Stomach (tissue), 9 donors: ENCODE data around the gene C22orf39. TPM values are rescaled to one million over a fixed set of nuclear protein-coding genes. Genes with fewer than 3 reads are reported as not detected.

Experiments
- DNase-seq, 2 donors: peaks; one replicate each; pipeline versions ENCODE4 v3.0.0 to v3.0.0-alpha.2; 2013 to 2019
- H3K27ac ChIP-seq, 5 donors: fragments of 200-600 bp in 4 of 5; sonication (generic) in 4 of 5; one replicate each; pipeline ENCODE4 v1.5.1; 2013 to 2019; ENCODE audit warnings: mild to moderate bottlenecking in 1 of 5, moderate library complexity in 1 of 5
- H3K27me3 ChIP-seq, 3 donors: fragments of 200-600 bp; sonication (generic); one replicate each; pipeline ENCODE4 v1.5.1; 2017 to 2019; ENCODE audit warnings: mixed run types in 1 of 3
- H3K36me3 ChIP-seq, 4 donors: fragments of 200-600 bp; sonication (generic); 1 replicate in 3 of 4; 2 replicates in 1 of 4; pipeline ENCODE4 v1.5.1; 2016 to 2019
- H3K4me1 ChIP-seq, 4 donors: fragments of 200-600 bp; sonication (generic); one replicate each; pipeline ENCODE4 v1.5.1; 2016 to 2019
- H3K4me3 ChIP-seq, 4 donors: fragments of 200-600 bp; sonication (generic) in 3 of 4; one replicate each; pipeline ENCODE4 v1.5.1; 2016 to 2019; ENCODE audit warnings: mild to moderate bottlenecking in 1 of 4
- H3K9me3 ChIP-seq, 4 donors: fragments of 200-600 bp; sonication (generic); one replicate each; pipeline ENCODE4 v1.5.1; 2016 to 2019
- CTCF ChIP-seq, 7 experiments: fragments of 450-650 bp in 4 of 7; fragments of 200-600 bp in 3 of 7; sonication (generic) in 3 of 7; IDR thresholded peaks; one replicate each; pipeline ENCODE4 v1.5.1; 2016 to 2019; ENCODE audit warnings: antibody characterized with exemption in 7 of 7, control low read depth in 2 of 7, mild to moderate bottlenecking in 1 of 7
- EP300 ChIP-seq: sonication (generic); formaldehyde crosslinking; IDR thresholded peaks from one replicate; pipeline ENCODE4 v1.6.1; 2017; ENCODE audit warnings: antibody characterized with exemption
- POLR2A ChIP-seq, 4 donors: fragments of 450-650 bp; IDR thresholded peaks; one replicate each; pipeline ENCODE4 v1.6.1; 2016; ENCODE audit warnings: antibody characterized with exemption in 4 of 4, control low read depth in 2 of 4, mild to moderate bottlenecking in 1 of 4, moderate library complexity in 1 of 4
- POLR2AphosphoS5 ChIP-seq, 3 donors: sonication (generic); formaldehyde crosslinking; IDR thresholded peaks; one replicate each; pipeline ENCODE4 v1.6.1; 2016; ENCODE audit warnings: antibody characterized with exemption in 3 of 3
- WGBS, 5 donors: extraction: QIAGEN DNeasy Blood & Tissue Kit in 3 of 5; methylation state at CpG; one replicate each; pipeline versions ENCODE4 v1.1.5 to v1.1.7; 2013 to 2018; 5-methylcytosine and 5-hydroxymethylcytosine counted together
- intact Hi-C: fragments of 100-400 bp; cut with DNase I; formaldehyde crosslinking; loops from one replicate; pipeline ENCODE4 v1.15.1; 2023; ENCODE audit warnings: low total_unique reads
- polyA plus RNA-seq, 3 donors: library from polyadenylated mRNA; stranded (reverse); fragments of 200-250 nt; gene quantifications; one replicate each; pipeline ENCODE4 v1.2.3, GENCODE V29; 2013
- total RNA-seq, 5 donors: library from RNA; depleted of rRNA; stranded (reverse); fragments of >200 nt; gene quantifications; one replicate each; pipeline versions ENCODE4 v1.1.0 to v1.2.3, GENCODE V29; 2014 to 2016
- donor health status: healthy with polysubstance abuse.
- donor health status: Bipolar disorder and iron deficiency.
- donor health status: healthy.

Gene C22orf39
- total and polyA plus RNA-seq, 8 donors, result 23.6 to 124 (median 41.5) TPM

- H3K9me3 ChIP-seq, result no peaks in the 10 kb centered on the region
- no peaks in the 10 kb centered on the region for H3K27me3 ChIP-seq
- intact Hi-C loops, result no loop called here
- H3K4me1 ChIP-seq, result no peaks in the 10 kb centered on the region
- H3K27ac ChIP-seq, result no peak overlapping the region
- no peak overlapping the region for H3K4me3 ChIP-seq
- TF ChIP-seq POLR2AphosphoS5 (IDR thresholded peaks at IDR 0.05) (no peak), POLR2A (IDR thresholded peaks at IDR 0.05) (no peak), EP300 (no peak), CTCF (IDR thresholded peaks at IDR 0.05) (no peak)
- no peaks in the 10 kb centered on the region for H3K36me3 ChIP-seq
- DNase-seq, result no peak
- WGBS, 5 donors, result 87 to 95% (median 92%) methylated on average over 5 of the region's 5 CpGs
Measured at GRCh38 chr22:19490628-19491230, 43.2 kb upstream of the C22orf39 start.

GRCh38 chr22:19488884-19489843, 41.7 kb upstream of the C22orf39 start:
- no peaks in the 10 kb centered on the region for H3K4me1 ChIP-seq
- H3K27ac ChIP-seq, result no peak overlapping the region
- no peaks in the 10 kb centered on the region for H3K27me3 ChIP-seq
- peak in 1 of 2 donors; percentile 72 for DNase-seq
- TF ChIP-seq POLR2AphosphoS5 (IDR thresholded peaks at IDR 0.05) (no peak), POLR2A (IDR thresholded peaks at IDR 0.05) (no peak), CTCF (IDR thresholded peaks at IDR 0.05) (no peak), EP300 (no peak)
- no peak overlapping the region for H3K4me3 ChIP-seq
- intact Hi-C loops, result no loop called here
- 79 to 88% (median 87%) methylated on average over 7 of the region's 7 CpGs for WGBS, 5 donors
- H3K9me3 ChIP-seq, result no peaks in the 10 kb centered on the region
- peaks cover 0 to 5% (median 0%) of the 10 kb centered on the region in 4 donors for H3K36me3 ChIP-seq

GRCh38 chr22:19488285-19488684, 40.8 kb upstream of the C22orf39 start:
- no peak for TF ChIP-seq CTCF (IDR thresholded peaks at IDR 0.05)
- no peak for TF ChIP-seq POLR2AphosphoS5 (IDR thresholded peaks at IDR 0.05)
- no peak for TF ChIP-seq POLR2A (IDR thresholded peaks at IDR 0.05)
- TF ChIP-seq EP300, result no peak
- intact Hi-C loops, result no loop called here
- whole genome bisulfite sequencing, 5 donors, result 94 to 100% (median 95%) methylated on average over 2 of the region's 2 CpGs

GRCh38 chr22:19483481-19484244, 36.2 kb upstream of the C22orf39 start:
- 82 to 90% (median 85%) methylated on average over 8 of the region's 8 CpGs for WGBS, 5 donors
- H3K36me3 ChIP-seq, result peaks cover 0 to 5% (median 0%) of the 10 kb centered on the region in 4 donors
- H3K27ac ChIP-seq, result no peak overlapping the region
- no peaks in the 10 kb centered on the region for H3K27me3 ChIP-seq
- no peak for DNase-seq
- intact Hi-C loops, result no loop called here
- peaks cover 5 to 11% (median 6%) of the 10 kb centered on the region in 4 donors for H3K4me1 ChIP-seq
- H3K9me3 ChIP-seq, result no peaks in the 10 kb centered on the region
- TF ChIP-seq POLR2AphosphoS5 (IDR thresholded peaks at IDR 0.05) (no peak), EP300 (no peak), CTCF (IDR thresholded peaks at IDR 0.05) (no peak), POLR2A (IDR thresholded peaks at IDR 0.05) (no peak)
- H3K4me3 ChIP-seq, result no peak overlapping the region

More at GRCh38 chr22:19488285-19488684, 40.8 kb upstream of the C22orf39 start:
- H3K9me3 ChIP-seq, result no peaks in the 10 kb centered on the region
- no peak for DNase-seq
- peaks cover 0 to 5% (median 0%) of the 10 kb centered on the region in 4 donors for H3K36me3 ChIP-seq
- H3K4me3 ChIP-seq, result no peak overlapping the region
- H3K27ac ChIP-seq, result no peak overlapping the region
- no peaks in the 10 kb centered on the region for H3K4me1 ChIP-seq
- H3K27me3 ChIP-seq, result no peaks in the 10 kb centered on the region
